Activated naive CD4-positive, alpha-beta T cell treated with anti-CD3 and anti-CD28 coated beads, Interleukin-2, amount 50 U/mL, for 72 hours (primary cell): Measurements from ENCODE around the gene HPCAL1. TPM values are rescaled to one million over a fixed set of nuclear protein-coding genes. Genes with fewer than 3 reads are reported as not detected.

Source experiments
- ATAC-seq, 2 donors: fragments of 150-1000 bp; cut with Tn5 transposase; 2 replicates each; pipeline ENCODE4 v1.10.0; 2021; ENCODE audit warnings: mild to moderate bottlenecking in 2 of 2, moderate library complexity in 2 of 2
- DNase-seq, 2 donors: peaks; one replicate each; pipeline ENCODE4 v3.0.0; 2021 to 2022; ENCODE audit warnings: low spot score in 2 of 2
- H3K27ac Mint-ChIP-seq, 2 donors: one replicate each; pipeline ENCODE4 v1.8.0; 2022; ENCODE audit warnings: mild to moderate bottlenecking in 2 of 2, mixed read lengths in 2 of 2
- H3K36me3 Mint-ChIP-seq, 2 donors: one replicate each; pipeline ENCODE4 v1.8.0; 2022; ENCODE audit warnings: mixed read lengths in 2 of 2
- H3K9me3 Mint-ChIP-seq, 2 donors: one replicate each; pipeline ENCODE4 v1.8.0; 2022; ENCODE audit warnings: mixed read lengths in 2 of 2
- total RNA-seq, 2 donors: library from RNA; stranded (reverse); gene quantifications; one replicate each; pipeline ENCODE4 v1.2.3, GENCODE V29; 2022

HPCAL1 gene
- total RNA-seq, 2 donors from 2014 or later, result 46.0 to 96.5 TPM

GRCh38 chr2:10385933-10386773 is 83.4 kb downstream of the HPCAL1 start:
- H3K27ac Mint-ChIP-seq, result peak overlapping the region in 1 of 2 donors; percentile 81
- no peaks in the 10 kb centered on the region for H3K36me3 Mint-ChIP-seq
- DNase-seq, result no peak
- no peak for ATAC-seq
- no peaks in the 10 kb centered on the region for H3K9me3 Mint-ChIP-seq

GRCh38 chr2:10387033-10387432 is 84.3 kb downstream of the HPCAL1 start:
- DNase-seq, result no peak
- no peaks in the 10 kb centered on the region for H3K36me3 Mint-ChIP-seq
- ATAC-seq, result no peak
- no peaks in the 10 kb centered on the region for H3K9me3 Mint-ChIP-seq
- no peak overlapping the region for H3K27ac Mint-ChIP-seq

DNA sequence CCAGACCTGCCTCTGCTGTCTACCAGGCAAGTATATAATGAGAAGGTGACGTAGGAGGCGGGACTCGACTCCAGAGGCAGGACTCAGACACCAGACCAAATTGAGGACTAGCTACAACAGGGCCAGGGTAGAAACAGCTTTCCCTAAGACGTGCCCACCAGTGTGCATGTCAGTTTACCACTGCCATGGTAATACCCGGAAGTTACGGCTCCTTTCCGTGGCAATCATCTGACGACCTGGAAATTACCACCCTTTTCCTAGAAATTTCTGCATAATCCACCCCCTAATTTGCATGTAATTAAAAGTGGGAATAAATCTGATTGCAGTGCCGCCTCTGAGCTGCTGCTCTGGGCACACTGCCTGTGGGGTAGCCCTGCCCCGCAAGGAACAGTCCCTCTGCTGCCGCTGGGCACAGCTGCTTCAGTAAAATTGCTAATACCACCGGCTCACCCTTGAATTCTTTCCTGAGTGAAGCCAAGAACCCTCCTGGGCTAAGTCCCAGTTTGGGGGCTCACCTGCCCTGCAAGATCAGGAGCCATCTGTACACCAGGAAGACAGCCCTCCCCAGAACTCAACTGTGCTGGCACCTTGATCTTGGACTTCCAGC is 86.4 kb downstream of the HPCAL1 start:
- ATAC-seq (no peak), DNase-seq (no peak)
- H3K36me3 Mint-ChIP-seq, result no peaks in the 10 kb centered on the region
- H3K9me3 Mint-ChIP-seq, result no peaks in the 10 kb centered on the region
- peak overlapping the region; percentile 60 to 72 for H3K27ac Mint-ChIP-seq

GRCh38 chr2:10389573-10389972 is 86.9 kb downstream of the HPCAL1 start:
- H3K36me3 Mint-ChIP-seq, result no peaks in the 10 kb centered on the region
- DNase-seq, result no peak
- ATAC-seq, result no peak
- H3K9me3 Mint-ChIP-seq, result no peaks in the 10 kb centered on the region
- peak overlapping the region; percentile 40 to 72 for H3K27ac Mint-ChIP-seq

GRCh38 chr2:10390369-10390801 is 87.7 kb downstream of the HPCAL1 start:
- peak overlapping the region in 1 of 2 donors; percentile 40 for H3K27ac Mint-ChIP-seq
- no peaks in the 10 kb centered on the region for H3K36me3 Mint-ChIP-seq
- peak in 1 of 2 donors; percentile 24 for ATAC-seq
- H3K9me3 Mint-ChIP-seq, result no peaks in the 10 kb centered on the region
- no peak for DNase-seq

DNA sequence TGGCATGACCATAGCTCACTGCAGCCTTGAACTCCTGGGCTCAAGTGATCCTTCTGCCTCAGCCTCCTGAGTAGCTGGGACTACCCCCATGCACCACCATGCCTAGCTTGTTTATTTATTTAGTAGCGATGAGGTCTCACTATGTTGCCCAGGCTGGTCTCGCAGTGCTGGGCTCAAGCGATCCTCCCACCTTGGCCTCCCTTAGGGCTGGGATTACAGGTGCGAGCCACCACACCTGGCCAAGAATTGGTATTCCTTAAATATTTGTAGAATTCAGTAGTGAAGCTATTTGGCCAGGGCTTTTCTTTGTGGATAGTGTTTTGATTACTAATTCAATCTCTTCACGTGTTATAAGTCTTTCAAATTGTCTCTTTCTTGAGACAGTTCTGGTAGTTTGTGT is 89.4 kb downstream of the HPCAL1 start:
- ATAC-seq, result no peak
- DNase-seq, result no peak
- Mint-ChIP-seq H3K36me3 (no peaks in the 10 kb centered on the region), H3K9me3 (no peaks in the 10 kb centered on the region), H3K27ac (peak overlapping the region in 1 of 2 donors; percentile 32)

DNA sequence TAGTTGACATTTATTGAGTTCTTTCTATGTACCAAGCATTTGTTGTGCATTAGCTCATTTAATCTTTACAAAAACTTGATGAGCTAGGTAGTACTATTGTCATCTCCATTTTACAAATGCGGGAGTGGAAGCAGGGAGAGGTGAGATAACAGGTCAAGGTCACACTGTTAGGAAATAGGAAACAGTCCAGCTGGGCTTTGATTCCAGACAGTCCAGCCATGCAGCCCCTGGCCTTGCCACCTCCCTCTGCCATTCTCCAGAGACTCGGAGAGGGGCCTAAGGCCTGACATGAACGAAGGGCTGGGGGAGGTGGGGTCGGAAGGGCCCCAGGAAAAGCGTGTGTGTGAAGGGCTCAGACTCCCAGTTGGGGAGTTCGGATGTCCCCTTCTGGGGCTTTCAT is 89.8 kb downstream of the HPCAL1 start:
- no peak for ATAC-seq
- H3K36me3 Mint-ChIP-seq, result no peaks in the 10 kb centered on the region
- H3K27ac Mint-ChIP-seq, result peak overlapping the region in 1 of 2 donors; percentile 32
- no peak for DNase-seq
- H3K9me3 Mint-ChIP-seq, result no peaks in the 10 kb centered on the region

GRCh38 chr2:10392951-10393639 is 90.4 kb downstream of the HPCAL1 start:
- no peak overlapping the region for H3K27ac Mint-ChIP-seq
- no peaks in the 10 kb centered on the region for H3K36me3 Mint-ChIP-seq

GRCh38 chr2:10393640-10393982 is 90.9 kb downstream of the HPCAL1 start:
- ATAC-seq, result no peak
- H3K27ac Mint-ChIP-seq, result peak overlapping the region in 1 of 2 donors; percentile 19
- DNase-seq, result no peak
- no peaks in the 10 kb centered on the region for H3K36me3 Mint-ChIP-seq
- H3K9me3 Mint-ChIP-seq, result no peaks in the 10 kb centered on the region

More at GRCh38 chr2:10392951-10393639, 90.4 kb downstream of the HPCAL1 start:
- H3K9me3 Mint-ChIP-seq, result no peaks in the 10 kb centered on the region
- DNase-seq, result no peak
- ATAC-seq, result no peak

DNA sequence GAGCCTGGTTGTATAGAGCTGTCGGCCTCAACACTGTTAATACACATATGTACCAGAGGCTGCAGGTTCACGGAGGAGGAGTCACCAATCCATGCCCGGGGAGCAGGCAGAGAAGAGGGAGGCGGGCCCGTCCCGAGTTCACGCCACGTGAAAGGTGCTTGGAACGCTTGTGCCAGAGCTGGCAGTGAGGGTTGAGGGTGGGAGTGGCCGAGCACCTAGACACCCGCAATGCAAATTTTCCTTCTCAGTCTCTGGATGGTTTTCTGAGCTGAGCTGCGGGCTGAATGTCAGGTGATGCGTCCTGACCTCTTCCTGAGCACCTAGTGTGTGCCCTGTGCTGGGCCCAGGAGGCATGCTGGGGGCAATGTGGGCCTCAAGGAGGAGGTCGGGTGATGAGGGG is 93.2 kb downstream of the HPCAL1 start:
- H3K36me3 Mint-ChIP-seq, result peaks cover 0 to 13% of the 10 kb centered on the region in 2 donors
- no peaks in the 10 kb centered on the region for H3K9me3 Mint-ChIP-seq
- H3K27ac Mint-ChIP-seq, result peak overlapping the region; percentile 20 to 69
- ATAC-seq (no peak), DNase-seq (no peak)

GRCh38 chr2:10396464-10396863 is 93.8 kb downstream of the HPCAL1 start:
- H3K36me3 Mint-ChIP-seq, result peaks cover 0 to 18% of the 10 kb centered on the region in 2 donors
- ATAC-seq, result no peak
- H3K27ac Mint-ChIP-seq, result peak overlapping the region in 1 of 2 donors; percentile 20
- no peak for DNase-seq
- no peaks in the 10 kb centered on the region for H3K9me3 Mint-ChIP-seq

GRCh38 chr2:10397297-10397875 is 94.7 kb downstream of the HPCAL1 start:
- Mint-ChIP-seq H3K27ac (peak overlapping the region; percentile 26 to 63), H3K9me3 (no peaks in the 10 kb centered on the region), H3K36me3 (peaks cover 0 to 18% of the 10 kb centered on the region in 2 donors)
- no peak for DNase-seq
- ATAC-seq, result no peak

GRCh38 chr2:10397878-10398277 is 95.2 kb downstream of the HPCAL1 start:
- DNase-seq, result no peak
- Mint-ChIP-seq H3K27ac (peak overlapping the region in 1 of 2 donors; percentile 63), H3K9me3 (no peaks in the 10 kb centered on the region), H3K36me3 (peaks cover 0 to 18% of the 10 kb centered on the region in 2 donors)
- ATAC-seq, result no peak

DNA sequence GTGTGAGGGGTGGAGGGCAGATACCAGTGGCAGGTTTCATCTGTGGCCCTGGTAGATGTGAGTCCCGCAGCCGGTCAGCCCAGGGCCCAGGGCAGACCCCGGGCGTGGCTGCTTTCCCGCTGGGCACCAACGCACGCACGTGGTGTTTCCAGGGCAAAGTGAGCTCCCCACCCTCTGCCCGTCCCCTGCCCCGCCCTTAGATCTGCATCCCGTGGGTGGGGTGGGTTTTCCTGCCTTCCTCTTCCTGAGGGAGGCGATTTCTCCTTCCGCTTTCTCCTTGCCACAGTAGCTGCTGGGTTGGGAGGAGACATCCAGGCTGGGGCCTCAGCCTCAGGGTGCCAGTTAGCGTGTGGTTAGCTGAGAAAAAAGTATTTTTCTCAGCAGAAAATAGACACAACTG is 95.8 kb downstream of the HPCAL1 start:
- peaks cover 0 to 18% of the 10 kb centered on the region in 2 donors for H3K36me3 Mint-ChIP-seq
- H3K9me3 Mint-ChIP-seq, result no peaks in the 10 kb centered on the region
- H3K27ac Mint-ChIP-seq, result peak overlapping the region; percentile 68 to 69
- DNase-seq, result no peak
- no peak for ATAC-seq

GRCh38 chr2:10399358-10399757 is 96.7 kb downstream of the HPCAL1 start:
- Mint-ChIP-seq H3K9me3 (no peaks in the 10 kb centered on the region), H3K36me3 (peaks cover 0 to 23% of the 10 kb centered on the region in 2 donors), H3K27ac (peak overlapping the region in 1 of 2 donors; percentile 71)
- ATAC-seq (no peak), DNase-seq (no peak)

- DNase-seq (no peak), ATAC-seq (no peak)
- Mint-ChIP-seq H3K27ac (peak overlapping the region in 1 of 2 donors; percentile 71), H3K9me3 (no peaks in the 10 kb centered on the region), H3K36me3 (peaks cover 0 to 23% of the 10 kb centered on the region in 2 donors)
Observed at GRCh38 chr2:10400002-10400401, 97.3 kb downstream of the HPCAL1 start.

GRCh38 chr2:10400568-10400977 is 97.9 kb downstream of the HPCAL1 start:
- peak overlapping the region; percentile 71 to 82 for H3K27ac Mint-ChIP-seq
- ATAC-seq (peak; percentile 49 to 74), DNase-seq (peak in 1 of 2 donors; percentile 31)
- peaks cover 0 to 23% of the 10 kb centered on the region in 2 donors for H3K36me3 Mint-ChIP-seq
- no peaks in the 10 kb centered on the region for H3K9me3 Mint-ChIP-seq
